ENCODE data around the gene DCTN2. TPM values are rescaled to one million over a fixed set of nuclear protein-coding genes. Genes with fewer than 3 reads are reported as not detected.

The DCTN2 gene
- polyA plus RNA-seq, 1 donor from 2014 or later: 369 TPM

DNA sequence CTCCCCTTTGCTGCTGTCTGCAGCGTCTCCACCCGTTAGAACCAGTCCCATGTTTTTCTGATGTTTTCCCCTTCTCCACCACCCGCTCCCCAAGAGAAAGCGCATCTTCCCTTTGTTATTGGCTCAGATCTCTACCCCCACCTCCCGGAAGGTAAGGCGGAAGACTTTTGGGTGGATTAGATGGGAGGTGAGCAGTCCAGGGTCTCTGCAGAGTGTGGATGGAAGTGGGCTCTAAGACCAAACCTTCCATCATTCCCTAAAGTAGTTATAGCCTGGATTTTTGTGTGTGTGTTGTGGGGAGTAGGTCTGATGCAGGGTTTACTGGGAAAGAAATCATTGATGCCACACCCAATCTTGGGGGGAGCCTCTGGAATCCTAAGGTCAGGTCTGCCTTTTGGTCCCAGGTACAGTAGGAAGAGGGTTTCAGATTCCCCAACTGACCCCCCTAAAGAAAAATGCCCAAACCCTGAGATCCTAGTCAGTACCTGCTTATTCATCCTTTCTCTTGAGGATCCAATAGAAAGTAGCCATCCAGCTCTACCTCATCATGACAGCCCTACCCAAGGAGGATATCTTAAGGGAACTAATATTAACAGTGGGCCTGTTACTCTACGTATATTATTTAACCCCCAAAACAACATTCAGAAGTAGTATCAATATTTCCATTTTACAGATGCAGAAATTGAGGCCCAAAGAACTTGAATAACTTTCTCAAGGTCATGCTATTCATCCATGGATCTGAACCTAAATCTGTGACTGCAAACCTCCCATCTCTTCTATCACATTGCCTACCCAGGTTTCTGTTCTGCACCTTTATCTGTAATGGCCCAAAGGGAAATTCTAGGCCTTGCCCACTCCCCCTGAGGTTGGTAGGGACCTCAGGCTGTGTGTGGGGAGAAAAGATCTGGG, 3.9 kb upstream of the DCTN2 start:
- H3F3A ChIP-seq (ENCODE audit: insufficient read depth, low read length, poor library complexity, severe bottlenecking): peaks cover 7% of the 10 kb centered on the region
- H3K9ac ChIP-seq (ENCODE audit: low read length): peak overlapping the region; percentile 99
- H4K20me1 ChIP-seq (ENCODE audit: insufficient read depth): peaks cover 5% of the 10 kb centered on the region
- peak overlapping the region; percentile 79 for H3K4me3 ChIP-seq (ENCODE audit: low read length)
- H3K9me2 ChIP-seq (ENCODE audit: insufficient read depth, low read length): no peaks in the 10 kb centered on the region
- no peaks in the 10 kb centered on the region for H3K27me3 ChIP-seq (ENCODE audit: insufficient read depth, low read depth, low read length)
- no peaks in the 10 kb centered on the region for H3K36me3 ChIP-seq (ENCODE audit: insufficient read depth, low read length)
- no peaks in the 10 kb centered on the region for H3K9me3 ChIP-seq (ENCODE audit: low read length)
- TF ChIP-seq SMC3 (conservative IDR thresholded peaks at IDR 0.05; ENCODE audit: poor library complexity): no peak
- no peak for TF ChIP-seq EP300 (conservative IDR thresholded peaks at IDR 0.05; ENCODE audit: poor library complexity, severe bottlenecking)
- no peak for TF ChIP-seq TAF1 (IDR thresholded peaks at IDR 0.05; ENCODE audit: low read depth)
- no peak for TF ChIP-seq MXI1 (conservative IDR thresholded peaks at IDR 0.05; ENCODE audit: poor library complexity, severe bottlenecking)
- TF ChIP-seq EZH2 (IDR thresholded peaks at IDR 0.05; ENCODE audit: borderline replicate concordance, insufficient read depth, low read length, poor library complexity, severe bottlenecking): no peak
- H3K27ac ChIP-seq (ENCODE audit: low read length): peak overlapping the region; percentile 91
- peak overlapping the region; percentile 53 for H2AFZ ChIP-seq (ENCODE audit: low read depth, low read length)
- peaks cover 76% of the 10 kb centered on the region for H3K79me2 ChIP-seq (replicated peaks; ENCODE audit: insufficient read depth, low read length)
- peak overlapping the region; percentile 90 for H3K4me2 ChIP-seq (ENCODE audit: low read length)

DNA sequence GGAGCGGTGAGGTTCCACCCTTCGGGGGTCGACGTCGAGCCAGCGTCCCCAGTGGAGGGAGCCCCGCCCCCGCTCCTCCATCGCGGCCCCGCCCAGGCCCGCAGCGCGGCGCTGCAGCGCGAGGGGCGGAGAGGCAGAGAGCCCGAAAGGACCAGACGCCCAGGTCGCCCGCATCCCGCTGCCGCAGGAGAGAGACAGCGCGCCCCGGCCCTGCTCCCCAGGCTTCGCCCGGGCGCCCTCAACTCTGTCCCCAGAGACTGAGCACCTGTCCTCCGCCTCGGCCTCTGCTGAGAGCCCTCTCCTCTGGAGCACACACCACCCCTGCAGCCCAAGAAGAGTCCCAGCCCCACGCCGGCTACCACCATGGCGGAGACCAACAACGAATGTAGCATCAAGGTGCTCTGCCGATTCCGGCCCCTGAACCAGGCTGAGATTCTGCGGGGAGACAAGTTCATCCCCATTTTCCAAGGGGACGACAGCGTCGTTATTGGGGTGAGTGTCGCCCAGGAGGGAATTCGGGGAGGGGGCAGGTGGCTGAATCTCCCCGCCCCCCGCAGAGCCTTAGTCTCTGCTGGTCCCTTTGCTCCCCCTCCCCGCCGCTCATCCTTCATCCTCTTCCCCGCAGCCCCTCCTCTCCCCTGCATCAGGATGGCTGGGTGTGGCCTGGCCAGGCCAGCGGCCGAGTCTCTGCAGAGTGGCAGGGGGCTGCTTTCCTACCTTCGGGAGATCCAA, 3.1 kb upstream of the DCTN2 start, which contains the start of gene KIF5A:
Gene KIF5A (plus strand): TSS at position 136 of the 732 bp plus-strand sequence. CDS start 228 bp downstream, at position 364.
- peak within 1 kb of the TSS; percentile 91 for H3K27ac ChIP-seq (ENCODE audit: low read length)
- H4K20me1 ChIP-seq (ENCODE audit: insufficient read depth): peaks cover 5% of the 10 kb centered on the region
- peaks cover 81% of the 10 kb centered on the region for H3K79me2 ChIP-seq (replicated peaks; ENCODE audit: insufficient read depth, low read length)
- H3F3A ChIP-seq (ENCODE audit: insufficient read depth, low read length, poor library complexity, severe bottlenecking): peaks cover 7% of the 10 kb centered on the region
- H3K27me3 ChIP-seq (ENCODE audit: insufficient read depth, low read depth, low read length): no peaks in the 10 kb centered on the region
- no peaks in the 10 kb centered on the region for H3K9me3 ChIP-seq (ENCODE audit: low read length)
- TF ChIP-seq TAF1 (IDR thresholded peaks at IDR 0.05; ENCODE audit: low read depth): peak; percentile 85
- TF ChIP-seq EP300 (conservative IDR thresholded peaks at IDR 0.05; ENCODE audit: poor library complexity, severe bottlenecking): peak; percentile 10
- no peak for TF ChIP-seq SMC3 (conservative IDR thresholded peaks at IDR 0.05; ENCODE audit: poor library complexity)
- peak; percentile 69 for TF ChIP-seq MXI1 (conservative IDR thresholded peaks at IDR 0.05; ENCODE audit: poor library complexity, severe bottlenecking)
- TF ChIP-seq POLR2AphosphoS5 (IDR thresholded peaks at IDR 0.05): peak; percentile 95
- TF ChIP-seq EZH2 (IDR thresholded peaks at IDR 0.05; ENCODE audit: borderline replicate concordance, insufficient read depth, low read length, poor library complexity, severe bottlenecking): no peak
- TF ChIP-seq, protein P1, sequence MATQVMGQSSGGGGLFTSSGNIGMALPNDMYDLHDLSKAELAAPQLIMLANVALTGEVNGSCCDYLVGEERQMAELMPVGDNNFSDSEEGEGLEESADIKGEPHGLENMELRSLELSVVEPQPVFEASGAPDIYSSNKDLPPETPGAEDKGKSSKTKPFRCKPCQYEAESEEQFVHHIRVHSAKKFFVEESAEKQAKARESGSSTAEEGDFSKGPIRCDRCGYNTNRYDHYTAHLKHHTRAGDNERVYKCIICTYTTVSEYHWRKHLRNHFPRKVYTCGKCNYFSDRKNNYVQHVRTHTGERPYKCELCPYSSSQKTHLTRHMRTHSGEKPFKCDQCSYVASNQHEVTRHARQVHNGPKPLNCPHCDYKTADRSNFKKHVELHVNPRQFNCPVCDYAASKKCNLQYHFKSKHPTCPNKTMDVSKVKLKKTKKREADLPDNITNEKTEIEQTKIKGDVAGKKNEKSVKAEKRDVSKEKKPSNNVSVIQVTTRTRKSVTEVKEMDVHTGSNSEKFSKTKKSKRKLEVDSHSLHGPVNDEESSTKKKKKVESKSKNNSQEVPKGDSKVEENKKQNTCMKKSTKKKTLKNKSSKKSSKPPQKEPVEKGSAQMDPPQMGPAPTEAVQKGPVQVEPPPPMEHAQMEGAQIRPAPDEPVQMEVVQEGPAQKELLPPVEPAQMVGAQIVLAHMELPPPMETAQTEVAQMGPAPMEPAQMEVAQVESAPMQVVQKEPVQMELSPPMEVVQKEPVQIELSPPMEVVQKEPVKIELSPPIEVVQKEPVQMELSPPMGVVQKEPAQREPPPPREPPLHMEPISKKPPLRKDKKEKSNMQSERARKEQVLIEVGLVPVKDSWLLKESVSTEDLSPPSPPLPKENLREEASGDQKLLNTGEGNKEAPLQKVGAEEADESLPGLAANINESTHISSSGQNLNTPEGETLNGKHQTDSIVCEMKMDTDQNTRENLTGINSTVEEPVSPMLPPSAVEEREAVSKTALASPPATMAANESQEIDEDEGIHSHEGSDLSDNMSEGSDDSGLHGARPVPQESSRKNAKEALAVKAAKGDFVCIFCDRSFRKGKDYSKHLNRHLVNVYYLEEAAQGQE (IDR thresholded peaks at IDR 0.05; ENCODE audit: borderline replicate concordance): peak; percentile 77
- TF ChIP-seq RAD21 (conservative IDR thresholded peaks at IDR 0.05): no peak
- TF ChIP-seq, protein P2, sequence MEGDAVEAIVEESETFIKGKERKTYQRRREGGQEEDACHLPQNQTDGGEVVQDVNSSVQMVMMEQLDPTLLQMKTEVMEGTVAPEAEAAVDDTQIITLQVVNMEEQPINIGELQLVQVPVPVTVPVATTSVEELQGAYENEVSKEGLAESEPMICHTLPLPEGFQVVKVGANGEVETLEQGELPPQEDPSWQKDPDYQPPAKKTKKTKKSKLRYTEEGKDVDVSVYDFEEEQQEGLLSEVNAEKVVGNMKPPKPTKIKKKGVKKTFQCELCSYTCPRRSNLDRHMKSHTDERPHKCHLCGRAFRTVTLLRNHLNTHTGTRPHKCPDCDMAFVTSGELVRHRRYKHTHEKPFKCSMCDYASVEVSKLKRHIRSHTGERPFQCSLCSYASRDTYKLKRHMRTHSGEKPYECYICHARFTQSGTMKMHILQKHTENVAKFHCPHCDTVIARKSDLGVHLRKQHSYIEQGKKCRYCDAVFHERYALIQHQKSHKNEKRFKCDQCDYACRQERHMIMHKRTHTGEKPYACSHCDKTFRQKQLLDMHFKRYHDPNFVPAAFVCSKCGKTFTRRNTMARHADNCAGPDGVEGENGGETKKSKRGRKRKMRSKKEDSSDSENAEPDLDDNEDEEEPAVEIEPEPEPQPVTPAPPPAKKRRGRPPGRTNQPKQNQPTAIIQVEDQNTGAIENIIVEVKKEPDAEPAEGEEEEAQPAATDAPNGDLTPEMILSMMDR (IDR thresholded peaks at IDR 0.05; ENCODE audit: poor library complexity, severe bottlenecking): peak; percentile 35
- H3K4me2 ChIP-seq (ENCODE audit: low read length): peak within 1 kb of the TSS; percentile 90
- no peaks in the 10 kb centered on the region for H3K36me3 ChIP-seq (ENCODE audit: insufficient read depth, low read length)
- H2AFZ ChIP-seq (ENCODE audit: low read depth, low read length): peak within 1 kb of the TSS; percentile 68
- H3K9ac ChIP-seq (ENCODE audit: low read length): peak within 1 kb of the TSS; percentile 99
- H3K4me3 ChIP-seq (ENCODE audit: low read length): peak within 1 kb of the TSS; percentile 79
- H3K9me2 ChIP-seq (ENCODE audit: insufficient read depth, low read length): no peaks in the 10 kb centered on the region

All from neural cell (in vitro differentiated cells).